H54 (cell line): ENCODE data around the gene BID.
"Not testable (repeated sequence)": the region's sequence is repeated elsewhere in the genome, so short reads cannot be mapped to it uniquely, and the experiment has no call there.

Experiments
- DNase-seq: peaks from one replicate; pipeline ENCODE4 v3.0.0; 2011; ENCODE audit warnings: low spot score, mixed read lengths; ENCODE audit not compliant: insufficient read length
- FAIRE-seq: peaks from 3 replicates; lab custom pipeline; 2011; peaks lifted over from hg19 to GRCh38; lab: Jason Lieb, UNC
- POLR2A ChIP-seq: IDR thresholded peaks from 2 replicates; pipeline ENCODE4 v1.6.1; 2011; ENCODE audit warnings: low read depth, mild to moderate bottlenecking, low read length

BID gene

GRCh38 chr22:17719911-17720310, 54.4 kb downstream of the BID start:
- DNase-seq (no peak), FAIRE-seq (no peak)
- no peak for TF ChIP-seq POLR2A

DNA sequence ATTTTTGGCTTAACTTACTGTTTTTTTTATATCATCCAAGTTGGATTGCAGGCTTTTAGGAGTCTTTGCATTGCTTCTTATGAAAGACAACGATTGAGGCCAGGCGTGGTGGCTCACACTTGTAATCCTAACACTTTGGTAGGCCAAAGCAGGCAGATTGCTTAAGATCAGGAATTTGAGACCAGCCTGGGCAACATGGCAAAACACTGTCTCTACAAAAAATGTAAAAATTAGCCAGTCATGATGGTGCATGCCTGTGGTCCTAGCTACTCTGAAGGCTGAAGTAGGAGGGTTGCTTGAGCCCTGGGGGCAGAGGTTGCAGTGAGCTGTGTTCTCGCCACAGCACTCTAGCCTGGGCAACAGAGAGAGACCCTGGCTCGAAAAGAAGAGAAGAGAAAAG, 56.6 kb downstream of the BID start:
- no peak for TF ChIP-seq POLR2A
- DNase-seq (no peak), FAIRE-seq (no peak)

GRCh38 chr22:17716529-17716928, 57.7 kb downstream of the BID start:
- no peak for TF ChIP-seq POLR2A
- no peak for FAIRE-seq
- no peak for DNase-seq

- TF ChIP-seq POLR2A: no peak
- FAIRE-seq: no peak
Observed at GRCh38 chr22:17712441-17712840, 61.8 kb downstream of the BID start.

GRCh38 chr22:17710023-17710422, 64.2 kb downstream of the BID start:
- DNase-seq (no peak), FAIRE-seq (no peak)
- TF ChIP-seq POLR2A: no peak

More at GRCh38 chr22:17712441-17712840, 61.8 kb downstream of the BID start:
- DNase-seq: no peak

GRCh38 chr22:17707526-17707925, 66.7 kb downstream of the BID start:
- no peak for DNase-seq
- TF ChIP-seq POLR2A: no peak
- no peak for FAIRE-seq

- FAIRE-seq (no peak), DNase-seq (no peak)
- no peak for TF ChIP-seq POLR2A
Observed at GRCh38 chr22:17706947-17707346, 67.3 kb downstream of the BID start.

- DNase-seq (peak; percentile 49), FAIRE-seq (peak; percentile 93)
- no peak for TF ChIP-seq POLR2A
Observed at GRCh38 chr22:17705951-17706900, 68.0 kb downstream of the BID start.

GRCh38 chr22:17705546-17705945, 68.7 kb downstream of the BID start:
- no peak for TF ChIP-seq POLR2A
- DNase-seq (no peak), FAIRE-seq (peak; percentile 15)

GRCh38 chr22:17703811-17704210, 70.5 kb downstream of the BID start:
- DNase-seq: no peak
- TF ChIP-seq POLR2A: no peak
- no peak for FAIRE-seq

- DNase-seq (no peak), FAIRE-seq (no peak)
- no peak for TF ChIP-seq POLR2A
Observed at GRCh38 chr22:17700778-17701177, 73.5 kb downstream of the BID start.

DNA sequence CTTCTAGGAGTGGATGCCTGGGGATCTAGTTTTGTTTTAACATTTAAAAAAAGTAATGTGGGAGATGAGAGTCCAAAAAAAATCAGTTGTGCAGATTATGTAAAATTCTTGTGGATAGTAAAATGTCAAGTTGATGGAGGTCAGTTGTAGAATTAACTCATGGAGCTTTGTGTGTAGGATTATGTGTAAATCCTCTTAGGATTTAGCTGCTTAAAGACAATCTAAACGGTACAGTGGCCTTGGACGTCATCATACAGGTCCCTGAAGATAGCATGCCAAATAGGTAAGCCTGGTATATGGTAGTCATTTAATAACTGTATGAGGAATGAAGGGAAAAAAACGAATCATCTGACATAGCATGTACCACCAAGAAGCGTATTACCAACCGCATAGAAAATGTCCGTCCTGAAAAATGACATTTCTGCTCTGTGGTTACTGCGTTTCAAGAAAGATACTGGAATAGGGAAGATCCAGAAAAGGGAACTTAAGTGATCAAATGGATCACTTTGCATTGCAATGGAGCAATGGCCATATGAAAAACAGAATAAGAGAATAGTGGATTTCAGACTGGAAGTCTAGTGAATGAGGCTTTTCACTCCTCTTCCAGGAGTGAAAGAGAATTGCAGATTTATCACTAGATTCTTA, 74.5 kb downstream of the BID start:
- no peak for TF ChIP-seq POLR2A
- no peak for FAIRE-seq
- no peak for DNase-seq

GRCh38 chr22:17698948-17699347, 75.3 kb downstream of the BID start:
- TF ChIP-seq POLR2A: no peak
- FAIRE-seq (no peak), DNase-seq (no peak)

- not testable (repeated sequence) for FAIRE-seq
Observed at GRCh38 chr22:17698276-17698675, 76.0 kb downstream of the BID start.

GRCh38 chr22:17697196-17697595, 77.1 kb downstream of the BID start:
- FAIRE-seq, DNase-seq: not testable (repeated sequence)

More at GRCh38 chr22:17698276-17698675, 76.0 kb downstream of the BID start:
- DNase-seq: not testable (repeated sequence)
